ENCODE data around the gene DFFB. TPM values are rescaled to one million over a fixed set of nuclear protein-coding genes. Genes with fewer than 3 reads are reported as not detected.
"Not testable (repeated sequence)": the region's sequence is repeated elsewhere in the genome, so short reads cannot be mapped to it uniquely, and the experiment has no call there.

DFFB gene
- total and polyA plus RNA-seq, 2 donors (not counting 3 experiments of a cell fraction or from before 2014, with no cell fraction given), result 11.7 to 11.8 TPM

DNA sequence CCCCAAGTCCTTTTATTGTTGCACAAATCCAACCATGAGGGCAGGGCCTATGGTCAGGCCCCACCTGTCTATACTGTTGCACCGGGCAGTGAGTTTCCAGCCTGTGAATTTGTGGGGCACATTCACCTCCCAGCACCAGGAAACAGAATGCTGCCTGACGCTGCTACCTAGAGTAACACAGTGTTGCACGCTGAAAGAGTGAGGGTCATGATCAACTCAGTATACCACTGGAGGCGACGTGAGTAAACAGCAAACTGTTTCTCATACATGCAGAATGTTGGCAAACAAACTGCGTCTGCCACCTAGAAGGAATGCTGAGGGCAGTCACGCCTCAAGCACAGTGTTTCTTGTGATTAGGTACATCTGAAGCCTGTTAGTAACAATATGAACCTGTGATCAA lies 47.6 kb upstream of the DFFB start:
- H3K27ac ChIP-seq (ENCODE audit: insufficient read depth, low read depth, low read length), result no peak overlapping the region
- H3K9ac ChIP-seq (replicated peaks; ENCODE audit: extremely low read depth, insufficient read depth, low read length), result no peak overlapping the region
- H3K36me3 ChIP-seq (ENCODE audit: control insufficient read depth in 2 of 2, extremely low read depth in 1 of 2, insufficient read depth in 2 of 2, low read length in 2 of 2), result no peaks in the 10 kb centered on the region
- dilution Hi-C loops (cut with MboI; ENCODE audit: extremely low pct_ligation_motif_present, low sequenced_read_pairs) (no loop called here), intact Hi-C loops (cut with micrococcal nuclease) (no loop called here)
- H3K4me3 ChIP-seq (replicated peaks in 1 of 3; ENCODE audit: insufficient read depth in 1 of 3, low read depth in 1 of 3, low read length in 3 of 3), result no peak overlapping the region
- DNase-seq (ENCODE audit: low read depth, low spot score), result no peak
- TF ChIP-seq JUN (IDR thresholded peaks at IDR 0.05; ENCODE audit: borderline replicate concordance, insufficient read depth, insufficient read length, low read depth), result no peak
- no peak for TF ChIP-seq MYC (IDR thresholded peaks at IDR 0.05; ENCODE audit: low read depth, low read length)
- no peak for TF ChIP-seq POLR2A (IDR thresholded peaks at IDR 0.05; ENCODE audit: low read depth, low read length)
- TF ChIP-seq, protein P1, sequence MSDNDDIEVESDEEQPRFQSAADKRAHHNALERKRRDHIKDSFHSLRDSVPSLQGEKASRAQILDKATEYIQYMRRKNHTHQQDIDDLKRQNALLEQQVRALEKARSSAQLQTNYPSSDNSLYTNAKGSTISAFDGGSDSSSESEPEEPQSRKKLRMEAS (IDR thresholded peaks at IDR 0.05; ENCODE audit: insufficient read depth, insufficient read length), result no peak
- TF ChIP-seq GATA2 (IDR thresholded peaks at IDR 0.05; ENCODE audit: insufficient read depth, insufficient read length, low read depth, low read length), result no peak
- no peak for TF ChIP-seq EZH2 (IDR thresholded peaks at IDR 0.05; ENCODE audit: borderline replicate concordance, low read depth, low read length, severe bottlenecking)
- no peaks in the 10 kb centered on the region for H4K20me1 ChIP-seq (replicated peaks; ENCODE audit: control insufficient read depth, extremely low read depth, insufficient read depth, low read length)
- H3K79me2 ChIP-seq (ENCODE audit: control insufficient read depth, insufficient read depth, low read length), result no peaks in the 10 kb centered on the region
- H3K9me3 ChIP-seq (replicated peaks; ENCODE audit: control insufficient read depth, insufficient read depth, low read length), result no peaks in the 10 kb centered on the region
- H2AFZ ChIP-seq (ENCODE audit: low read depth, low read length), result no peak overlapping the region
- H3K4me1 ChIP-seq (ENCODE audit: control insufficient read depth, extremely low read depth, insufficient read depth, low read length), result no peaks in the 10 kb centered on the region
- H3K27me3 ChIP-seq (ENCODE audit: control insufficient read depth in 2 of 2, insufficient read depth in 2 of 2, low read length in 2 of 2), result no peaks in the 10 kb centered on the region
- BruUV-seq (replicated peaks), result no TSS peak
- H3K9me1 ChIP-seq (replicated peaks; ENCODE audit: control insufficient read depth, extremely low read depth, insufficient read depth, low read length), result no peaks in the 10 kb centered on the region
- CTCF ChIA-PET, result no interaction called here
- no peak overlapping the region for H3K4me2 ChIP-seq (ENCODE audit: insufficient read depth, low read length)
- FAIRE-seq, result no peak
- POLR2A ChIA-PET, result no interaction called here

DNA sequence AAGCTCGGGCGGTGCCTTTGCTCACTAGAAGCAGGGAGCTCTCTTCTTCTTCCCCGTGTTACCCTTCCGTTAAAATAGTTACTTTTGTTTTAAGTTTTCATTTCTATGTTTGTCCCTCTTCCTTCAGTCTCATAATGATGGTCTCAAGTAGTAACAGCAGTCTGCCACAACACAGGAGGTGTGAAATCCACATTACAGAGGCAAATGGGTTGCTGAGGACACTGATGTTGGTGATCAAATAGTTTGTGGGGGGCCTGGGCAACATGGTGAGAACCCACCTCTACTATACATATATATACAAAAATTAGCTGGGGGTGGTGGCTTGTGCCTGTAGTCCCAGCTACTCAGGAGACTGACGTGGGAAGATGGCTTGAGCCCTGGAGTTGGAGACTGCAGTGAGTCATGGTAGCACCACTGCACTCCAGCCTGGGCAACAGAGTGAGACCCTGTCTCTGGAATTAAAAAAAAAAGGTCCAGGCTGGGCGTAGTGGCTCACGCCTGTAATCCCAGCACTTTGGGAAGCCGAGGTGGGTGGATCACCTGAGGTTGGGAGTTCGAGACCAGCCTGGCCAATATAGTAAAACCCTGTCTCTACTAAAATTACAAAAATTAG lies 47.0 kb upstream of the DFFB start:
- H2AFZ ChIP-seq (ENCODE audit: low read depth, low read length); dilution Hi-C loops (cut with MboI; ENCODE audit: extremely low pct_ligation_motif_present, low sequenced_read_pairs); CTCF ChIA-PET; FAIRE-seq; H3K4me1 ChIP-seq (ENCODE audit: control insufficient read depth, extremely low read depth, insufficient read depth, low read length); H3K4me2 ChIP-seq (ENCODE audit: insufficient read depth, low read length); POLR2A ChIA-PET; BruUV-seq (replicated peaks); H3K27me3 ChIP-seq (ENCODE audit: control insufficient read depth in 2 of 2, insufficient read depth in 2 of 2, low read length in 2 of 2); H3K9me1 ChIP-seq (replicated peaks; ENCODE audit: control insufficient read depth, extremely low read depth, insufficient read depth, low read length); H3K36me3 ChIP-seq (ENCODE audit: control insufficient read depth in 2 of 2, extremely low read depth in 1 of 2, insufficient read depth in 2 of 2, low read length in 2 of 2); H3K9me3 ChIP-seq (replicated peaks; ENCODE audit: control insufficient read depth, insufficient read depth, low read length); DNase-seq (ENCODE audit: low read depth, low spot score); H3K79me2 ChIP-seq (ENCODE audit: control insufficient read depth, insufficient read depth, low read length); H3K4me3 ChIP-seq (replicated peaks in 1 of 3; ENCODE audit: insufficient read depth in 1 of 3, low read depth in 1 of 3, low read length in 3 of 3); H4K20me1 ChIP-seq (replicated peaks; ENCODE audit: control insufficient read depth, extremely low read depth, insufficient read depth, low read length); H3K9ac ChIP-seq (replicated peaks; ENCODE audit: extremely low read depth, insufficient read depth, low read length); intact Hi-C loops (cut with micrococcal nuclease); H3K27ac ChIP-seq (ENCODE audit: insufficient read depth, low read depth, low read length): not testable (repeated sequence)
